Keratinocyte (primary cell): Measurements from ENCODE around the gene DCDC2. TPM values are rescaled to one million over a fixed set of nuclear protein-coding genes. Genes with fewer than 3 reads are reported as not detected.

Experiments
- DNase-seq: peaks from one replicate; pipeline ENCODE4 v3.0.0-alpha.2; 2011; ENCODE audit warnings: low read depth, missing footprints, low spot score
- FAIRE-seq: peaks from 2 replicates; lab custom pipeline; 2011; peaks lifted over from hg19 to GRCh38; lab: Jason Lieb, UNC
- H2AFZ ChIP-seq: 2 replicates; pipeline ENCODE4 v1.6.0; 2012; ENCODE audit warnings: low read length, control low read depth, inconsistent platforms; ENCODE audit not compliant: control insufficient read depth
- H3K27ac ChIP-seq: 2 replicates; pipeline ENCODE4 v1.5.1; 2011; ENCODE audit warnings: low read length; ENCODE audit not compliant: control insufficient read depth, insufficient read depth
- H3K27me3 ChIP-seq: 3 replicates; pipeline ENCODE4 v1.6.0; 2011; ENCODE audit warnings: low read length; ENCODE audit not compliant: control insufficient read depth, insufficient read depth; ENCODE audit errors: extremely low read depth
- H3K36me3 ChIP-seq, 2 experiments: 2 replicates in 1 of 2; 3 replicates in 1 of 2; pipeline ENCODE4 v1.5.1; 2011; ENCODE audit warnings: low read length in 2 of 2, mild to moderate bottlenecking in 1 of 2; ENCODE audit not compliant: control insufficient read depth in 2 of 2, insufficient read depth in 2 of 2; ENCODE audit errors: extremely low read depth in 1 of 2
- H3K4me1 ChIP-seq: 3 replicates; pipeline ENCODE4 v1.5.1; 2011; ENCODE audit warnings: low read length; ENCODE audit not compliant: control insufficient read depth, insufficient read depth; ENCODE audit errors: extremely low read depth
- H3K4me2 ChIP-seq: 3 replicates; pipeline ENCODE4 v1.6.0; 2011; ENCODE audit warnings: low read depth, low read length; ENCODE audit not compliant: control insufficient read depth, insufficient read depth; ENCODE audit errors: extremely low read depth
- H3K4me3 ChIP-seq, 3 experiments: fragments of 200-600 bp in 1 of 3; sonication (generic) in 1 of 3; 2 replicates in 2 of 3; 3 replicates in 1 of 3; pipeline ENCODE4 v1.5.1; 2011 to 2016; ENCODE audit warnings: low read length in 3 of 3, mild to moderate bottlenecking in 3 of 3, control low read depth in 2 of 3, inconsistent platforms in 1 of 3, low read depth in 1 of 3, mixed read lengths in 1 of 3, mixed run types in 1 of 3, moderate library complexity in 1 of 3; ENCODE audit not compliant: control insufficient read depth in 2 of 3, insufficient read depth in 2 of 3; ENCODE audit errors: extremely low read depth in 1 of 3
- H3K79me2 ChIP-seq: 2 replicates; pipeline ENCODE4 v1.6.0; 2012; ENCODE audit warnings: low read length; ENCODE audit not compliant: control insufficient read depth, insufficient read depth
- H3K9ac ChIP-seq: 3 replicates; pipeline ENCODE4 v1.6.0; 2011; ENCODE audit warnings: low read length; ENCODE audit not compliant: control insufficient read depth, insufficient read depth; ENCODE audit errors: extremely low read depth
- H3K9me1 ChIP-seq: 3 replicates; pipeline ENCODE4 v1.6.0; 2011; ENCODE audit warnings: low read length; ENCODE audit not compliant: control insufficient read depth, insufficient read depth; ENCODE audit errors: extremely low read depth
- H3K9me3 ChIP-seq: 2 replicates; pipeline ENCODE4 v1.5.1; 2012; ENCODE audit warnings: low read depth, low read length; ENCODE audit not compliant: control insufficient read depth
- H4K20me1 ChIP-seq: 3 replicates; pipeline ENCODE4 v1.6.0; 2011; ENCODE audit warnings: low read length; ENCODE audit not compliant: control insufficient read depth, insufficient read depth; ENCODE audit errors: extremely low read depth
- CTCF ChIP-seq, 3 experiments: IDR thresholded peaks in 1 of 3; conservative IDR thresholded peaks in 1 of 3; optimal IDR thresholded peaks in 1 of 3; 2 replicates in 2 of 3; 3 replicates in 1 of 3; pipeline versions ENCODE3 to v1.5.1; 2011; ENCODE audit warnings: low read length in 3 of 3, mild to moderate bottlenecking in 3 of 3, moderate library complexity in 2 of 3, control low read depth in 1 of 3, inconsistent platforms in 1 of 3; ENCODE audit not compliant: insufficient read depth in 2 of 3; ENCODE audit errors: extremely low read depth in 1 of 3
- EZH2 ChIP-seq: IDR thresholded peaks from one replicate; pipeline ENCODE4 v1.6.1; 2012; ENCODE audit warnings: inconsistent platforms, mild to moderate bottlenecking, low read length, moderate library complexity
- dilution Hi-C: fragments of 300-500 bp; cut with MboI; formaldehyde crosslinking; loops from one replicate; pipeline ENCODE4 v1.7.0; 2020; ENCODE audit warnings: low sequenced_read_pairs; ENCODE audit not compliant: extremely low pct_ligation_motif_present
- polyA plus RNA-seq, 5 experiments: library from polyadenylated mRNA; depleted of rRNA in 3 of 5; stranded (reverse) in 3 of 5; stranded (forward) in 1 of 5; unstranded in 1 of 5; fragments of >200 nt; gene quantifications; 1 replicate in 1 of 5; 2 replicates in 3 of 5; 3 replicates in 1 of 5; pipeline versions ENCODE4 v1.2.1 to v1.2.3, GENCODE V29; 2011 to 2012; ENCODE audit warnings: missing spikeins in 2 of 5, low read depth in 1 of 5, low replicate concordance in 1 of 5

Gene DCDC2
- polyA plus RNA-seq, 1 donor (not counting 4 experiments of a cell fraction or from before 2014, with no cell fraction given) = 0.10 TPM

- no peaks in the 10 kb centered on the region for H3K9me3 ChIP-seq
- no peaks in the 10 kb centered on the region for H3K36me3 ChIP-seq
- no peak overlapping the region for H3K4me3 ChIP-seq
- dilution Hi-C loops = no loop called here
- DNase-seq = no peak
- no peak for TF ChIP-seq EZH2
- TF ChIP-seq CTCF (optimal IDR thresholded peaks at IDR 0.05 in 1 of 3, IDR thresholded peaks at IDR 0.05 in 1 of 3, conservative IDR thresholded peaks at IDR 0.05 in 1 of 3; ENCODE audit: extremely low read depth in 1 of 3, insufficient read depth in 2 of 3, low read length in 3 of 3) = no peak
- H3K79me2 ChIP-seq = no peaks in the 10 kb centered on the region
- H3K27ac ChIP-seq = no peak overlapping the region
- H4K20me1 ChIP-seq = no peaks in the 10 kb centered on the region
- H2AFZ ChIP-seq = no peak overlapping the region
- FAIRE-seq = no peak
- H3K4me2 ChIP-seq = no peak overlapping the region
- no peaks in the 10 kb centered on the region for H3K27me3 ChIP-seq
- H3K9ac ChIP-seq = no peak overlapping the region
- no peaks in the 10 kb centered on the region for H3K9me1 ChIP-seq
- H3K4me1 ChIP-seq = peaks cover 25% of the 10 kb centered on the region
These were observed 30.1 kb downstream of the DCDC2 start for GRCh38 chr6:24327756-24328155.

- no peaks in the 10 kb centered on the region for H3K79me2 ChIP-seq
- no peaks in the 10 kb centered on the region for H3K9me1 ChIP-seq
- DNase-seq (no peak), FAIRE-seq (no peak)
- no peaks in the 10 kb centered on the region for H3K27me3 ChIP-seq
- dilution Hi-C loops = no loop called here
- H3K9me3 ChIP-seq = no peaks in the 10 kb centered on the region
- H4K20me1 ChIP-seq = no peaks in the 10 kb centered on the region
- no peak for TF ChIP-seq EZH2
- TF ChIP-seq CTCF (optimal IDR thresholded peaks at IDR 0.05 in 1 of 3, IDR thresholded peaks at IDR 0.05 in 1 of 3, conservative IDR thresholded peaks at IDR 0.05 in 1 of 3; ENCODE audit: extremely low read depth in 1 of 3, insufficient read depth in 2 of 3, low read length in 3 of 3) = no peak
- H3K27ac ChIP-seq = no peak overlapping the region
- no peak overlapping the region for H3K4me3 ChIP-seq
- no peaks in the 10 kb centered on the region for H3K36me3 ChIP-seq
- H3K9ac ChIP-seq = no peak overlapping the region
- H3K4me1 ChIP-seq = peaks cover 16% of the 10 kb centered on the region
- no peak overlapping the region for H3K4me2 ChIP-seq
- H2AFZ ChIP-seq = no peak overlapping the region
These were observed 31.9 kb downstream of the DCDC2 start for GRCh38 chr6:24325978-24326377.
